ENCODE measurements around the gene CTSA. TPM values are rescaled to one million over a fixed set of nuclear protein-coding genes. Genes with fewer than 3 reads are reported as not detected.

CTSA gene
- total and polyA plus RNA-seq, 4 donors: 37.9 to 175 (median 112) TPM

GRCh38 chr20:45888681-45889080 is 2.5 kb upstream of the CTSA start:
- no peak for ATAC-seq (ENCODE audit: low FRiP score)

GRCh38 chr20:45890077-45890984 is 804 bp upstream of the CTSA start:
- Histone ChIP-seq H3K4me3 (ENCODE audit: low read length in 2 of 2) (peak overlapping the region; percentile 42 to 55), H3K9me3 (ENCODE audit: control insufficient read depth, low read length) (no peaks in the 10 kb centered on the region), H3K36me3 (ENCODE audit: control insufficient read depth in 1 of 2, insufficient read depth in 2 of 2, low read length in 1 of 2) (no peaks in the 10 kb centered on the region), H3K4me1 (ENCODE audit: control insufficient read depth in 1 of 2, insufficient read depth in 2 of 2, low read length in 2 of 2) (no peaks in the 10 kb centered on the region), H3K27ac (ENCODE audit: low read depth in 1 of 2, low read length in 2 of 2) (peak overlapping the region in 1 of 2 donors; percentile 50), H3K27me3 (ENCODE audit: control insufficient read depth in 1 of 2, insufficient read depth in 2 of 2, low read length in 1 of 2) (no peaks in the 10 kb centered on the region)
- 1% methylated on average over 76 to 79 of the region's 79 CpGs for WGBS, 2 donors
- DNase-seq (peak; percentile 90 to 95), ATAC-seq (ENCODE audit: low FRiP score) (peak; percentile 89)
- intact Hi-C loops (cut with DNase I): loop anchor here (5.0 kb wide), 2 partner anchors 82 to 93 kb away; partner anchors contain the start of gene ZNF335 (in 1 of the 2)

More at GRCh38 chr20:45888681-45889080, 2.5 kb upstream of the CTSA start:
- no peaks in the 10 kb centered on the region for H3K4me1 ChIP-seq (ENCODE audit: control insufficient read depth in 1 of 2, insufficient read depth in 2 of 2, low read length in 2 of 2)
- H3K27ac ChIP-seq (ENCODE audit: low read depth in 1 of 2, low read length in 2 of 2): no peak overlapping the region
- H3K27me3 ChIP-seq (ENCODE audit: control insufficient read depth in 1 of 2, insufficient read depth in 2 of 2, low read length in 1 of 2): no peaks in the 10 kb centered on the region
- peaks cover 0 to under 1% of the 10 kb centered on the region in 2 donors for H3K36me3 ChIP-seq (ENCODE audit: control insufficient read depth in 1 of 2, insufficient read depth in 2 of 2, low read length in 1 of 2)
- DNase-seq: peak in 1 of 2 donors; percentile 65
- intact Hi-C loops (cut with DNase I): loop anchor here in 1 of 2 donors (10.0 kb wide), 1 partner anchor 54 kb away; the partner anchor contains the start of gene SNX21
- H3K4me3 ChIP-seq (ENCODE audit: low read length in 2 of 2): no peak overlapping the region
- no peaks in the 10 kb centered on the region for H3K9me3 ChIP-seq (ENCODE audit: control insufficient read depth, low read length)
- WGBS, 2 donors: 88 to 89% methylated on average over 3 of the region's 3 CpGs

- no peak overlapping the region for H3K27ac ChIP-seq (ENCODE audit: low read depth in 1 of 2, low read length in 2 of 2)
- intact Hi-C loops (cut with DNase I): loop anchor here (5.0 kb wide), 2 partner anchors 80 to 95 kb away; partner anchors contain the start of gene ZNF335 (in 1 of the 2)
- H3K4me1 ChIP-seq (ENCODE audit: control insufficient read depth in 1 of 2, insufficient read depth in 2 of 2, low read length in 2 of 2): no peaks in the 10 kb centered on the region
- ATAC-seq (ENCODE audit: low FRiP score) (no peak), DNase-seq (peak; percentile 43 to 52)
- H3K27me3 ChIP-seq (ENCODE audit: control insufficient read depth in 1 of 2, insufficient read depth in 2 of 2, low read length in 1 of 2): no peaks in the 10 kb centered on the region
- H3K36me3 ChIP-seq (ENCODE audit: control insufficient read depth in 1 of 2, insufficient read depth in 2 of 2, low read length in 1 of 2): peaks cover 0 to 2% of the 10 kb centered on the region in 2 donors
- WGBS, 2 donors: 78 to 80% methylated on average over 9 of the region's 9 CpGs
- no peak overlapping the region for H3K4me3 ChIP-seq (ENCODE audit: low read length in 2 of 2)
- no peaks in the 10 kb centered on the region for H3K9me3 ChIP-seq (ENCODE audit: control insufficient read depth, low read length)
Measured at GRCh38 chr20:45892049-45892825, 1.1 kb downstream of the CTSA start.

- DNase-seq: peak in 1 of 2 donors; percentile 67
- Histone ChIP-seq H3K4me3 (ENCODE audit: low read length in 2 of 2) (no peak overlapping the region), H3K36me3 (ENCODE audit: control insufficient read depth in 1 of 2, insufficient read depth in 2 of 2, low read length in 1 of 2) (peaks cover 0 to 2% of the 10 kb centered on the region in 2 donors), H3K9me3 (ENCODE audit: control insufficient read depth, low read length) (no peaks in the 10 kb centered on the region), H3K4me1 (ENCODE audit: control insufficient read depth in 1 of 2, insufficient read depth in 2 of 2, low read length in 2 of 2) (no peaks in the 10 kb centered on the region), H3K27me3 (ENCODE audit: control insufficient read depth in 1 of 2, insufficient read depth in 2 of 2, low read length in 1 of 2) (no peaks in the 10 kb centered on the region), H3K27ac (ENCODE audit: low read depth in 1 of 2, low read length in 2 of 2) (no peak overlapping the region)
- no peak for ATAC-seq (ENCODE audit: low FRiP score)
- intact Hi-C loops (cut with DNase I): loop anchor here (5.0 kb wide), 2 partner anchors 79 to 96 kb away; partner anchors contain the start of gene ZNF335 (in 1 of the 2)
- WGBS, 2 donors: 77 to 81% methylated on average over 4 of the region's 4 CpGs
Measured at GRCh38 chr20:45892828-45893500, 1.8 kb downstream of the CTSA start.

- H3K36me3 ChIP-seq (ENCODE audit: control insufficient read depth in 1 of 2, insufficient read depth in 2 of 2, low read length in 1 of 2): peaks cover 0 to 2% of the 10 kb centered on the region in 2 donors
- no peak overlapping the region for H3K27ac ChIP-seq (ENCODE audit: low read depth in 1 of 2, low read length in 2 of 2)
- ATAC-seq (ENCODE audit: low FRiP score) (no peak), DNase-seq (peak in 1 of 2 donors; percentile 13)
- intact Hi-C loops (cut with DNase I): loop anchor here (5.0 kb wide), 2 partner anchors 78 to 97 kb away; partner anchors contain the start of gene ZNF335 (in 1 of the 2)
- 91 to 92% methylated on average over 4 of the region's 4 CpGs for WGBS, 2 donors
- no peaks in the 10 kb centered on the region for H3K9me3 ChIP-seq (ENCODE audit: control insufficient read depth, low read length)
- no peak overlapping the region for H3K4me3 ChIP-seq (ENCODE audit: low read length in 2 of 2)
- H3K27me3 ChIP-seq (ENCODE audit: control insufficient read depth in 1 of 2, insufficient read depth in 2 of 2, low read length in 1 of 2): no peaks in the 10 kb centered on the region
- no peaks in the 10 kb centered on the region for H3K4me1 ChIP-seq (ENCODE audit: control insufficient read depth in 1 of 2, insufficient read depth in 2 of 2, low read length in 2 of 2)
Measured at GRCh38 chr20:45893831-45894230, 2.7 kb downstream of the CTSA start.

GRCh38 chr20:45894797-45895196 is 3.7 kb downstream of the CTSA start:
- H3K27ac ChIP-seq (ENCODE audit: low read depth in 1 of 2, low read length in 2 of 2): no peak overlapping the region
- H3K4me3 ChIP-seq (ENCODE audit: low read length in 2 of 2): no peak overlapping the region
- H3K36me3 ChIP-seq (ENCODE audit: control insufficient read depth in 1 of 2, insufficient read depth in 2 of 2, low read length in 1 of 2): peaks cover 0 to 2% of the 10 kb centered on the region in 2 donors
- H3K27me3 ChIP-seq (ENCODE audit: control insufficient read depth in 1 of 2, insufficient read depth in 2 of 2, low read length in 1 of 2): no peaks in the 10 kb centered on the region
- ATAC-seq (ENCODE audit: low FRiP score): no peak
- no peaks in the 10 kb centered on the region for H3K9me3 ChIP-seq (ENCODE audit: control insufficient read depth, low read length)
- intact Hi-C loops (cut with DNase I): loop anchor here (5.0 kb wide), 2 partner anchors 78 to 97 kb away; partner anchors contain the start of gene ZNF335 (in 1 of the 2)
- no peaks in the 10 kb centered on the region for H3K4me1 ChIP-seq (ENCODE audit: control insufficient read depth in 1 of 2, insufficient read depth in 2 of 2, low read length in 2 of 2)
- 77 to 85% methylated on average over 12 of the region's 12 CpGs for WGBS, 2 donors
- no peak for DNase-seq

GRCh38 chr20:45896641-45897161 is 5.6 kb downstream of the CTSA start:
- no peak overlapping the region for H3K27ac ChIP-seq (ENCODE audit: low read depth in 1 of 2, low read length in 2 of 2)
- H3K4me3 ChIP-seq (ENCODE audit: low read length in 2 of 2): no peak overlapping the region
- H3K9me3 ChIP-seq (ENCODE audit: control insufficient read depth, low read length): no peaks in the 10 kb centered on the region
- ATAC-seq (ENCODE audit: low FRiP score): no peak
- peaks cover 0 to 2% of the 10 kb centered on the region in 2 donors for H3K36me3 ChIP-seq (ENCODE audit: control insufficient read depth in 1 of 2, insufficient read depth in 2 of 2, low read length in 1 of 2)
- H3K4me1 ChIP-seq (ENCODE audit: control insufficient read depth in 1 of 2, insufficient read depth in 2 of 2, low read length in 2 of 2): no peaks in the 10 kb centered on the region
- H3K27me3 ChIP-seq (ENCODE audit: control insufficient read depth in 1 of 2, insufficient read depth in 2 of 2, low read length in 1 of 2): no peaks in the 10 kb centered on the region
- intact Hi-C loops (cut with DNase I): no loop called here
- WGBS, 2 donors: 92 to 94% methylated on average over 14 of the region's 14 CpGs
- no peak for DNase-seq

GRCh38 chr20:45897289-45897688 is 6.2 kb downstream of the CTSA start:
- H3K27me3 ChIP-seq (ENCODE audit: control insufficient read depth in 1 of 2, insufficient read depth in 2 of 2, low read length in 1 of 2): no peaks in the 10 kb centered on the region
- ATAC-seq (ENCODE audit: low FRiP score) (no peak), DNase-seq (no peak)
- no peaks in the 10 kb centered on the region for H3K9me3 ChIP-seq (ENCODE audit: control insufficient read depth, low read length)
- intact Hi-C loops (cut with DNase I): no loop called here
- no peaks in the 10 kb centered on the region for H3K4me1 ChIP-seq (ENCODE audit: control insufficient read depth in 1 of 2, insufficient read depth in 2 of 2, low read length in 2 of 2)
- 87 to 91% methylated on average over 2 of the region's 2 CpGs for WGBS, 2 donors
- peaks cover 0 to 2% of the 10 kb centered on the region in 2 donors for H3K36me3 ChIP-seq (ENCODE audit: control insufficient read depth in 1 of 2, insufficient read depth in 2 of 2, low read length in 1 of 2)
- H3K4me3 ChIP-seq (ENCODE audit: low read length in 2 of 2): no peak overlapping the region
- no peak overlapping the region for H3K27ac ChIP-seq (ENCODE audit: low read depth in 1 of 2, low read length in 2 of 2)

All from aorta (tissue), 5 donors.